DOHH2 (cell line): Measurements from ENCODE around the gene TOB1.

ENCODE experiments used
- CTCF ChIP-seq: fragments of 200-600 bp; sonication (generic); IDR thresholded peaks from one replicate; pipeline ENCODE4 v1.5.1; 2014; ENCODE audit warnings: antibody characterized with exemption, mild to moderate bottlenecking, low read depth, low read length; ENCODE audit not compliant: poor library complexity, severe bottlenecking
- EZH2phosphoT487 ChIP-seq: fragments of 200-600 bp; sonication (generic); IDR thresholded peaks from 2 replicates; pipeline ENCODE4 v1.6.1; 2017; ENCODE audit warnings: borderline replicate concordance, mild to moderate bottlenecking, antibody characterized with exemption, low read length, moderate library complexity, mixed read lengths

- no peak for TF ChIP-seq CTCF
- no peak for TF ChIP-seq EZH2phosphoT487
These were observed 45.5 kb downstream of the TOB1 start for GRCh38 chr17:50820651-50821050.
